ENCODE results near the gene SNAP47.

- TF ChIP-seq CTCF (conservative IDR thresholded peaks at IDR 0.05; ENCODE audit: low read length): no peak
- no peak for TF ChIP-seq EZH2phosphoT487 (IDR thresholded peaks at IDR 0.05; ENCODE audit: borderline replicate concordance)
Observed at GRCh38 chr1:227731241-227731677, 4.0 kb upstream of the SNAP47 start.

Measured in Loucy (cell line).